Mesenteric fat pad (tissue), 1 donor: ENCODE results near the gene SAP30BP. TPM values are rescaled to one million over a fixed set of nuclear protein-coding genes. Genes with fewer than 3 reads are reported as not detected.

Experiments used
- DNase-seq: peaks from one replicate; pipeline ENCODE4 v3.0.0-alpha.2; 2020; ENCODE audit warnings: low spot score
- total RNA-seq: library from RNA; stranded (reverse); fragmentation: NEBNext Ultra II Directional; extraction: Animal tissue kit (Norgen Biotek cat#: 25700); gene quantifications from one replicate; pipeline ENCODE4 v1.2.1, GENCODE V29; 2021
- donor health status: DM: yes; HTN: yes; CAD: no.

The SAP30BP gene
- total RNA-seq, 1 donor from 2014 or later = 86.0 TPM

DNA sequence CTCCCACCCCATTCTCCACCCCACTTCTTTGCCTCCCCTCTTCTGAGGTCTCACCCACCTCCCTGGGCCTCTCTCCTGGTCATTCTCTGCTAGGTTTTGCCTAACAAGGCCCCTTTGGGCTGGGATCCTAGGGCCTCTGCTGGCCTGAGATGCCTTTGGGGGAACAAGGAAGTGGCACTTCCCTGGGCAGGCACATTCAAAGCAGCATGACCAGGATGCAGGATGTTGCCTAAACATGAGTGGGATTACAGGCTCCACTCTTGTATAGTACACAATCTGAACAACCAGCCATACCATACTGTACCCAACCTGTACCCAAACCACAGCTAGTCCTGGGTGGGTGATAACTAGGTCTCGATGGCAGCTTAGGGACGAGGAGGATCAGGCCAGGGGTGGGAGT lies 88.9 kb downstream of the SAP30BP start:
- DNase-seq = no peak

DNA sequence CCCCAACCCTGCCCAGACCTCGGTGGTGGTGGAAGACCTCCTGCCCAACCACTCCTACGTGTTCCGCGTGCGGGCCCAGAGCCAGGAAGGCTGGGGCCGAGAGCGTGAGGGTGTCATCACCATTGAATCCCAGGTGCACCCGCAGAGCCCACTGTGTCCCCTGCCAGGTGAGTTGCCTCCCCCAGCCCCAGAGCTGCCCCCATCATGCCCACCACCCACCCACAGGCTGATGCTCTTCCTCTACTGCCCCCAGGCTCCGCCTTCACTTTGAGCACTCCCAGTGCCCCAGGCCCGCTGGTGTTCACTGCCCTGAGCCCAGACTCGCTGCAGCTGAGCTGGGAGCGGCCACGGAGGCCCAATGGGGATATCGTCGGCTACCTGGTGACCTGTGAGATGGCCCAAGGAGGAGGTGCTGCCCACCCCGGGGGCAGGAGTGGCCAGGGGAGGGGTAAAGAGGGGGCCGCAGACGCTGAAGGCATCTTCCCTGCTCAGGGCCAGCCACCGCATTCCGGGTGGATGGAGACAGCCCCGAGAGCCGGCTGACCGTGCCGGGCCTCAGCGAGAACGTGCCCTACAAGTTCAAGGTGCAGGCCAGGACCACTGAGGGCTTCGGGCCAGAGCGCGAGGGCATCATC lies 89.4 kb downstream of the SAP30BP start:
- DNase-seq = no peak

DNA sequence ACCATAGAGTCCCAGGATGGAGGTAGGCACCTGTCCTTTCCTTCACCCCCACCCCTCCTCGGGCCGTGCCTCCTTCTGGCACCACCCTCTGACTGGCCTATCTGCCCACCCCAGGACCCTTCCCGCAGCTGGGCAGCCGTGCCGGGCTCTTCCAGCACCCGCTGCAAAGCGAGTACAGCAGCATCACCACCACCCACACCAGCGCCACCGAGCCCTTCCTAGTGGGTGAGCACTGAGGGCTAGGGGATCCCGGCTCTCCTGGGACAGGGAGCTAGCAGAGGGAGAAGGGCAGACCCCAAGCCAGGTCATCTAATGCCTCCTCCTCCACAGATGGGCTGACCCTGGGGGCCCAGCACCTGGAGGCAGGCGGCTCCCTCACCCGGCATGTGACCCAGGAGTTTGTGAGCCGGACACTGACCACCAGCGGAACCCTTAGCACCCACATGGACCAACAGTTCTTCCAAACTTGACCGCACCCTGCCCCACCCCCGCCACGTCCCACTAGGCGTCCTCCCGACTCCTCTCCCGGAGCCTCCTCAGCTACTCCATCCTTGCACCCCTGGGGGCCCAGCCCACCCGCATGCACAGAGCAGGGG lies 90.0 kb downstream of the SAP30BP start:
- no peak for DNase-seq

Other genes starting within 250 kb of the SAP30BP start
- gene TMEM94, start 210.7 kb upstream of the SAP30BP start, total RNA-seq = 61.0 TPM
- gene CASKIN2, start 151.8 kb upstream of the SAP30BP start, total RNA-seq = 72.8 TPM
- 13.7 TPM for gene TSEN54, start 150.8 kb upstream of the SAP30BP start, total RNA-seq
- 8.2 TPM for gene LLGL2, start 141.6 kb upstream of the SAP30BP start, total RNA-seq
- 110 TPM for gene MYO15B, start 79.5 kb upstream of the SAP30BP start, total RNA-seq
- 0.42 TPM for gene SMIM5, start 33.9 kb upstream of the SAP30BP start, total RNA-seq
- 12.7 TPM for gene RECQL5, start 184 bp upstream of the SAP30BP start, total RNA-seq
- gene ITGB4, start 54.1 kb downstream of the SAP30BP start, total RNA-seq = 13.9 TPM
- gene GALK1, start 97.9 kb downstream of the SAP30BP start, total RNA-seq = 26.4 TPM
- 24.6 TPM for gene UNK, start 117.5 kb downstream of the SAP30BP start, total RNA-seq
- 12.8 TPM for gene UNC13D, start 177.1 kb downstream of the SAP30BP start, total RNA-seq
- gene WBP2, start 188.0 kb downstream of the SAP30BP start, total RNA-seq = 125 TPM
- gene TRIM47, start 211.2 kb downstream of the SAP30BP start, total RNA-seq = 35.7 TPM
- gene TRIM65, start 229.6 kb downstream of the SAP30BP start, total RNA-seq = 20.9 TPM
- gene MRPL38, start 237.5 kb downstream of the SAP30BP start, total RNA-seq = 70.8 TPM